ENCODE results near the gene TMEM14B.

The TMEM14B gene

GRCh38 chr6:10791673-10792072 is 44.1 kb downstream of the TMEM14B start:
- Histone ChIP-seq H3K36me3 (ENCODE audit: control insufficient read depth, insufficient read depth, low read length) (peaks cover 6% of the 10 kb centered on the region), H3K9ac (ENCODE audit: low read length) (no peak overlapping the region), H3K4me3 (ENCODE audit: low read depth, low read length) (no peak overlapping the region), H3K4me1 (ENCODE audit: control insufficient read depth, insufficient read depth, low read length) (no peaks in the 10 kb centered on the region), H3K9me3 (ENCODE audit: control insufficient read depth, insufficient read depth, low read depth, low read length) (no peaks in the 10 kb centered on the region), H3K27ac (ENCODE audit: low read depth, low read length) (no peak overlapping the region), H3K27me3 (ENCODE audit: control insufficient read depth, insufficient read depth, low read length) (no peaks in the 10 kb centered on the region)

DNA sequence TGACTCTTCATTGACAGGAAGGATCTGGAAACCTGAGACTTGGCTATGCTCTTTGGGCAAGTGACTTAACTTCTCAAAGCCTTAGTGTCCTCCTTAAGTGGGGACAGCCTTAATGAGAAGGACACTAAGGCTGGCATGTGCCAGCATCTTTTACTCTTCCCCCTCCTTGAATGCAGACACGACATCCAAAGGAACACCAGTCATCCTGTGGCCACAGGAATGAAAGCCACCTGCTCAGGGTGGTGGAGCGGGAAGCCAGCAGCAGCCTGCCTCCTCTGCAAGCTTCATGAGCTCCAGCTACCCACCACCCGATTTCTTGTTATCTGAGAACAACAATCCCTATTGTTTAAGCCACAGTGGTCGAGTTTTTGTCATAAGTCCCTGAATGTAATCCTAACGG is 44.5 kb downstream of the TMEM14B start:
- Histone ChIP-seq H3K36me3 (ENCODE audit: control insufficient read depth, insufficient read depth, low read length) (peaks cover 6% of the 10 kb centered on the region), H3K4me1 (ENCODE audit: control insufficient read depth, insufficient read depth, low read length) (no peaks in the 10 kb centered on the region), H3K27ac (ENCODE audit: low read depth, low read length) (no peak overlapping the region), H3K9ac (ENCODE audit: low read length) (no peak overlapping the region), H3K9me3 (ENCODE audit: control insufficient read depth, insufficient read depth, low read depth, low read length) (no peaks in the 10 kb centered on the region), H3K4me3 (ENCODE audit: low read depth, low read length) (no peak overlapping the region), H3K27me3 (ENCODE audit: control insufficient read depth, insufficient read depth, low read length) (no peaks in the 10 kb centered on the region)

DNA sequence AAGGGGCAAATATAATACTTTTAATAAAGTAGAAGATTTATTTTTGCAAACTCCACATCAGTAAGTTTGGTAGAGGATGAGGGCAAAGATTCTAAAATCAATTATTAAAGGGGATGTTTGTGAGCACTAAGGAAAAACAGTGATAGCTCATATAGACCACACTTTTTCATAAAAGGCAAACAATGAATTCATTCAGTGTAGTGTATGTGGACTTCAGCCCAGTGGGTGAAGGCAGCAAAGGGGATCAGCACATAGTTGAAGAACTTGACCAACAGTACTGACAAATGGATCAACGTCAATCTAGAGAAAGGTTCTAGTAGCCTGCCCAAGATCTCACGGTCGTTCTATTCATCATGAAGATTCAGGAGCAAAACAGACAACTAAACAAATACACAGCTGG is 45.4 kb downstream of the TMEM14B start:
- Histone ChIP-seq H3K4me3 (ENCODE audit: low read depth, low read length) (no peak overlapping the region), H3K4me1 (ENCODE audit: control insufficient read depth, insufficient read depth, low read length) (no peaks in the 10 kb centered on the region), H3K9me3 (ENCODE audit: control insufficient read depth, insufficient read depth, low read depth, low read length) (no peaks in the 10 kb centered on the region), H3K27ac (ENCODE audit: low read depth, low read length) (no peak overlapping the region), H3K9ac (ENCODE audit: low read length) (no peak overlapping the region), H3K36me3 (ENCODE audit: control insufficient read depth, insufficient read depth, low read length) (peaks cover 6% of the 10 kb centered on the region), H3K27me3 (ENCODE audit: control insufficient read depth, insufficient read depth, low read length) (no peaks in the 10 kb centered on the region)

GRCh38 chr6:10793695-10794094 is 46.1 kb downstream of the TMEM14B start:
- Histone ChIP-seq H3K27ac (ENCODE audit: low read depth, low read length) (no peak overlapping the region), H3K4me1 (ENCODE audit: control insufficient read depth, insufficient read depth, low read length) (no peaks in the 10 kb centered on the region), H3K4me3 (ENCODE audit: low read depth, low read length) (no peak overlapping the region), H3K27me3 (ENCODE audit: control insufficient read depth, insufficient read depth, low read length) (no peaks in the 10 kb centered on the region), H3K9me3 (ENCODE audit: control insufficient read depth, insufficient read depth, low read depth, low read length) (no peaks in the 10 kb centered on the region), H3K36me3 (ENCODE audit: control insufficient read depth, insufficient read depth, low read length) (peaks cover 6% of the 10 kb centered on the region), H3K9ac (ENCODE audit: low read length) (no peak overlapping the region)

DNA sequence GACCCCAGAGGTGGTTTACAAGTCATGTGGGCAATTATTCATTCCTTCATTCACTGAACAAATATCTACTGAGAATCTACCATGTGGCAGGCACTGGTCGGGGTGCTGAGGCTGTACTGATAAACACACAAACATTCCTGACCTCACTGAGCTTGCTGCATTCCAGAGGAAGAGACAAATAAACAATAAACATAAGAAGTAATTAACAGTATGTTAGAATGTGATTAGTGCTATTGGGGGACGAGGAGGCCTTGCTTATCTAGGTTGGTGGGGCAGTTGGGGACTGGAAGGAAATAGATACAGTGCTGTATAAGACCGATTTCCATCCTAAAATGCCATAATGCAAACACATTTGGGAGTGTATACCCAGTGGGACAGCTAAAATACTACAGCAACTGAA is 46.6 kb downstream of the TMEM14B start:
- no peaks in the 10 kb centered on the region for H3K4me1 ChIP-seq (ENCODE audit: control insufficient read depth, insufficient read depth, low read length)
- peaks cover 4% of the 10 kb centered on the region for H3K36me3 ChIP-seq (ENCODE audit: control insufficient read depth, insufficient read depth, low read length)
- no peak overlapping the region for H3K4me3 ChIP-seq (ENCODE audit: low read depth, low read length)
- H3K27me3 ChIP-seq (ENCODE audit: control insufficient read depth, insufficient read depth, low read length) = no peaks in the 10 kb centered on the region
- H3K9me3 ChIP-seq (ENCODE audit: control insufficient read depth, insufficient read depth, low read depth, low read length) = no peaks in the 10 kb centered on the region
- no peak overlapping the region for H3K9ac ChIP-seq (ENCODE audit: low read length)
- H3K27ac ChIP-seq (ENCODE audit: low read depth, low read length) = no peak overlapping the region

- Histone ChIP-seq H3K4me3 (ENCODE audit: low read depth, low read length) (no peak overlapping the region), H3K36me3 (ENCODE audit: control insufficient read depth, insufficient read depth, low read length) (no peaks in the 10 kb centered on the region), H3K9me3 (ENCODE audit: control insufficient read depth, insufficient read depth, low read depth, low read length) (no peaks in the 10 kb centered on the region), H3K9ac (ENCODE audit: low read length) (no peak overlapping the region), H3K27me3 (ENCODE audit: control insufficient read depth, insufficient read depth, low read length) (no peaks in the 10 kb centered on the region), H3K4me1 (ENCODE audit: control insufficient read depth, insufficient read depth, low read length) (peaks cover 6% of the 10 kb centered on the region; the same call in 1 of the 2 replicates), H3K27ac (ENCODE audit: low read depth, low read length) (no peak overlapping the region)
Observed at GRCh38 chr6:10800810-10801209, 53.2 kb downstream of the TMEM14B start.

DNA sequence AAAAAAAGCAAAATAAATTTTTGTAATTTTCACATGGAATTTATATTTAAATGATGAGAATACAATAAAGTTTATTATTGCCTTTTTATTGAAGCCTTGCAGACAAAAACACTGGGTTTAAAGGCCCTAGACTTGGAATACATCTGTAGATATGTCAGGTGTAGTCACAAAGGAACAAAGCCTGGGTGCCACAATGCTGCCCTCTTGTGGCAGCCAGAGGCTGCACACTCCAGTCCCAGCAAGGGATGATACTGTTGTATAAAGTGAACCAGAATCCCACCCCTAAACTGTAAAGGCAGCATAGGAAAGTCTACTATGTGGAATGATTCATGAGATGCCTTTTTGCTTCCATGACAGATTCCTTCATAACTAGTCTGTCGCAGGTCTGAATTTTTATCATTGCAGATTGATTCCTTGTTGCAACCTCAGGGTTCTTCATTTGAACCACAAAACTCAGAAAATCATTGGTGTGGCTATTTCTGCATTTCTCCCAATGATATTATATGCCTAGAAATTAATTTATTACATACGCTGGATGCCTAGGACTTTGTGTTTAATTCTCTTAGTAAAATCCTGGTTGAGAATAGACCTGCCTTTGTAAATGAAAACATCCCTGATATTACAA is 53.7 kb downstream of the TMEM14B start:
- no peaks in the 10 kb centered on the region for H3K36me3 ChIP-seq (ENCODE audit: control insufficient read depth, insufficient read depth, low read length)
- no peak overlapping the region for H3K9ac ChIP-seq (ENCODE audit: low read length)
- H3K27ac ChIP-seq (ENCODE audit: low read depth, low read length) = no peak overlapping the region
- no peak overlapping the region for H3K4me3 ChIP-seq (ENCODE audit: low read depth, low read length)
- H3K27me3 ChIP-seq (ENCODE audit: control insufficient read depth, insufficient read depth, low read length) = no peaks in the 10 kb centered on the region
- H3K4me1 ChIP-seq (ENCODE audit: control insufficient read depth, insufficient read depth, low read length) = peaks cover 6% of the 10 kb centered on the region; the same call in 1 of the 2 replicates
- no peaks in the 10 kb centered on the region for H3K9me3 ChIP-seq (ENCODE audit: control insufficient read depth, insufficient read depth, low read depth, low read length)

All from HUES6 (cell line).